MCF 10A (cell line): Measurements from ENCODE around the gene PRKAR1B. TPM values are rescaled to one million over a fixed set of nuclear protein-coding genes. Genes with fewer than 3 reads are reported as not detected.

Experiments used
- BruUV-seq: library from RNA; stranded (reverse); fragments of 400-500 nt; replicated peaks from 2 replicates; lab custom pipeline; 2021; lab: Mats Ljungman, UMichigan
- CTCF ChIA-PET: fragments of 300-600 bp; sonication (Branson Sonifier 250); formaldehyde crosslinking; extraction: SDS; loops from one replicate; lab custom pipeline; 2021; ENCODE audit warnings: antibody characterized with exemption, inconsistent platforms; lab: Yijun Ruan, JAX
- POLR2A ChIA-PET: fragments of 300-600, 350-650 bp; sonication (Branson Sonifier 250); formaldehyde crosslinking; extraction: SDS; loops from one replicate; lab custom pipeline; 2020; ENCODE audit warnings: antibody characterized with exemption, inconsistent platforms; lab: Yijun Ruan, JAX
- DNase-seq: peaks from one replicate; pipeline ENCODE4 v3.0.0-alpha.2; 2018; ENCODE audit not compliant: unreplicated experiment
- H3K27ac Mint-ChIP-seq: one replicate; pipeline ENCODE4 v1.8.0; 2022; ENCODE audit warnings: mild to moderate bottlenecking, low read depth, mixed read lengths; ENCODE audit not compliant: unreplicated experiment
- H3K27me3 Mint-ChIP-seq: one replicate; pipeline ENCODE4 v1.8.0; 2022; ENCODE audit warnings: mixed read lengths; ENCODE audit not compliant: insufficient read depth, unreplicated experiment
- H3K36me3 Mint-ChIP-seq: one replicate; pipeline ENCODE4 v1.8.0; 2022; ENCODE audit warnings: mild to moderate bottlenecking, moderate library complexity, mixed read lengths; ENCODE audit not compliant: insufficient read depth, unreplicated experiment
- H3K4me1 Mint-ChIP-seq: one replicate; pipeline ENCODE4 v1.8.0; 2022; ENCODE audit warnings: mixed read lengths; ENCODE audit not compliant: insufficient read depth, unreplicated experiment
- H3K4me3 Mint-ChIP-seq: one replicate; pipeline ENCODE4 v1.8.0; 2022; ENCODE audit warnings: mild to moderate bottlenecking, moderate library complexity, mixed read lengths; ENCODE audit not compliant: unreplicated experiment
- H3K9me3 Mint-ChIP-seq: one replicate; pipeline ENCODE4 v1.8.0; 2022; ENCODE audit warnings: mixed read lengths; ENCODE audit not compliant: unreplicated experiment
- intact Hi-C: fragments of 100-400 bp; cut with micrococcal nuclease; formaldehyde crosslinking; loops from 2 replicates; pipeline ENCODE4 v1.14.1; 2022
- total RNA-seq: library from RNA; stranded (reverse); gene quantifications from 2 replicates; pipeline ENCODE4 v1.2.3, GENCODE V29; 2022
- TF ChIP-seq, protein P1 (sequence below): fragments of 200-600 bp; IDR thresholded peaks from one replicate; pipeline ENCODE4 v1.8.0; 2022; ENCODE audit warnings: antibody characterized with exemption, mild to moderate bottlenecking; ENCODE audit not compliant: unreplicated experiment

The PRKAR1B gene
- total RNA-seq, 1 experiment from 2014 or later = 31.5 TPM

DNA sequence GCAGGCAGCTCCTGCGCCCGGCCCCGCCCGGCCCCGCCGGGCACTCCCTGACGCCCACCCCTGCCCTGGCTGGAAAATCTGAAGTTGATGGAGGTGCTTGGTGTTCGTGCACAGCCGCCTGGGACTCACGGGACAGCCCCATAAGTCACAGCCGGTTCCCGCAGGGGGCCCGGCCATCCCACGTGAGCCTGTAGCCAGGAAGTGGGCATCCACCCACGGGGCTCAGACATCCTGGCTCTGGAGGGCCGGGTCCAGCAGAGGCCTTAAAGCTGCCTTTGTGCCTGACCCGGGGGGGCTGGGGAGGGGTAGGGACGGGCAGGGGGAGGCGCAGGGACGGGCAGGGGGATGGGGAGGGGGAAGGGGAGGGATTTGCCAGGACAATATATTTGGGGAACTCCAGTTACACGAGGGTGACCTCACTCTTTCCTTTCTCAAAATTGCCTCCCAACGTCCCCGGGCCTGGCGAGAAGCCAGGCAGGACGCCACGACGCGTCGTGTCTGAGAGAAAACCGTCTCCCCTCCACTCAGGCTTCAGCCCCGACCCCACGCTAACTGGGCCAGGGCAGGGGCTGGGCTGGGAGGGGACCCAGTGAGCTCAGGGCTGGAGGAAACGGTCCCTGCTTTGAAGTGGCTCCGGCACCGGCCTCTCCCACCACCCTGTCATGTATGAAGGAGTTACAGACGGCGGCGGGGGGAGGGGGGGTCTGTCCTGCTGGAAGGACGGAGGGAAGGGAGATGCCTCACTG is 125.3 kb downstream of the PRKAR1B start:
- ChIA-PET CTCF (no interaction called here), POLR2A (no interaction called here)
- Mint-ChIP-seq H3K9me3 (no peaks in the 10 kb centered on the region), H3K4me1 (no peaks in the 10 kb centered on the region), H3K36me3 (peaks cover 20% of the 10 kb centered on the region), H3K4me3 (no peak overlapping the region), H3K27ac (no peak overlapping the region), H3K27me3 (no peaks in the 10 kb centered on the region)
- no TSS peak for BruUV-seq
- TF ChIP-seq, protein P1, sequence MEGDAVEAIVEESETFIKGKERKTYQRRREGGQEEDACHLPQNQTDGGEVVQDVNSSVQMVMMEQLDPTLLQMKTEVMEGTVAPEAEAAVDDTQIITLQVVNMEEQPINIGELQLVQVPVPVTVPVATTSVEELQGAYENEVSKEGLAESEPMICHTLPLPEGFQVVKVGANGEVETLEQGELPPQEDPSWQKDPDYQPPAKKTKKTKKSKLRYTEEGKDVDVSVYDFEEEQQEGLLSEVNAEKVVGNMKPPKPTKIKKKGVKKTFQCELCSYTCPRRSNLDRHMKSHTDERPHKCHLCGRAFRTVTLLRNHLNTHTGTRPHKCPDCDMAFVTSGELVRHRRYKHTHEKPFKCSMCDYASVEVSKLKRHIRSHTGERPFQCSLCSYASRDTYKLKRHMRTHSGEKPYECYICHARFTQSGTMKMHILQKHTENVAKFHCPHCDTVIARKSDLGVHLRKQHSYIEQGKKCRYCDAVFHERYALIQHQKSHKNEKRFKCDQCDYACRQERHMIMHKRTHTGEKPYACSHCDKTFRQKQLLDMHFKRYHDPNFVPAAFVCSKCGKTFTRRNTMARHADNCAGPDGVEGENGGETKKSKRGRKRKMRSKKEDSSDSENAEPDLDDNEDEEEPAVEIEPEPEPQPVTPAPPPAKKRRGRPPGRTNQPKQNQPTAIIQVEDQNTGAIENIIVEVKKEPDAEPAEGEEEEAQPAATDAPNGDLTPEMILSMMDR = no peak
- intact Hi-C loops = no loop called here
- no peak for DNase-seq

DNA sequence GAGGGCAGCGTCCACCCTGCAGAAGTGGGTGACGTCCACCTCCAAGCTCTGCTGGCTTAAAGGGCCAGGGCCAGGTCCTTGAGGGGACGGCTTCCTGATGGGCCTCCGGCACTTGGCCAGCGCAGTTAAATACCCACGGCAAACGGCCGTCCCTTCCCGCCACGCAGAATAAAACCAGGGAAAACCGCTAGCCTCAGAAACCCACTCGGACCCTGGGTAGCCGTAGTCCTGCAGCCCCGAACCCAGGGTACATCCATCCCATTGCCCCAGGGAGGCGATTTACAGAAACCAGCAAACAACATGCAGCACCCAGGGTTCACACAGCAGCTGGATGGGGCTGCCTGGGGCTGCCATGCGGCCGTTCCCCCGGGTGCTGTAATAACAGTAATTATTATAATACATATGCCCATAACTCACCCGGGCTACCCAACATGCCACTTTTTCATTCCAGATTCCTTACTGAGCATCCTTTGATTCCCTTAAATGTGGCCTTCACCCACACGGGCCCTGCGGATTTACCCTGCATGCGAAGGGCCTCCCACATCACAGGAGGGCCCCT is 126.0 kb downstream of the PRKAR1B start:
- CTCF ChIA-PET = no interaction called here
- TF ChIP-seq, protein P1 = no peak
- Mint-ChIP-seq H3K9me3 (no peaks in the 10 kb centered on the region), H3K4me3 (no peak overlapping the region), H3K27me3 (no peaks in the 10 kb centered on the region), H3K27ac (no peak overlapping the region), H3K36me3 (peaks cover 13% of the 10 kb centered on the region), H3K4me1 (no peaks in the 10 kb centered on the region)
- BruUV-seq = no TSS peak
- intact Hi-C loops = no loop called here
- POLR2A ChIA-PET = interaction anchor here (0.9 kb wide), 1 partner anchor 9 kb away, joined by 3 read pairs; no protein-coding TSS in a partner anchor
- DNase-seq = no peak

DNA sequence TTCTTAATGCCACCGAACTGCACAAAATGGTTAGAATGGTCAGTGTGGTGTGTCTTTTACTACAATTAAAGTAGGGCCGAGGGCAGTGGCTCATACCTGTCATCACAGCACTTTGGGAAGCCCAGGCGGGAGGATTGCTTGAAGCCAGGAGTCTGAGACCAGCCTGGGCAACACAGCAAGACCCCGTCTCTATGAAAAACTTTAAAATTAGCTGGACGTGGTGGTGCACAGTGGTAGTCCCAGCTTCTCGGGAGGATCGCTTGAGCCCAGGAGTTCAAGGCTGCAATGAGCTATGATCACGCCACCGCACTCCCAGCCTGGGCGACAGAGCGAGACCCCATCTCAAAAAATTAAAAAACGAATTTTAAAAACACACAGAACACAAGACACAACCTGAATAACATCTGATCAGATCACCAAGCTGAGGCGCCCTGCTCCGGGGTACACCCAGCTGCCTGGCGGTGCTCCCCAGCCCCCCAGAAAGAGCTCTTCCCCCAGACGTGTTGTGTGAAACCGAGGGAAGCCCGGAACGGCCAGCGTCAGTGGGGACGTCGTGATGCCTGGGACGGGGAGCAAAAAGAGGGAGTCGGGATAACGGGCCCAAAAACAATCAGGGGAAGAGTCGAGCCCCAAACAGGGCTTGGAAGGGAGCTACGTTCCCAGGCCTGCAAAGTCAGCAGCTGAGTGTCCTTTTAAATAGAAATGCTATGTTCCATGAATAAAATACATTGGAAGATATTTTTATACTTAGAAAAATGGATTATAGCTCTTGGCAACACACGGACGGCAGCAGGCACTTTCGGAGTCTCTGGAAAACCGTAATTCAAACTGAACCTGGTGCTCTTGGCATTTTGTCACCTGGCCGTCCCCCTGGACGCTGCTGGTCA is 126.7 kb downstream of the PRKAR1B start:
- H3K9me3 Mint-ChIP-seq = no peaks in the 10 kb centered on the region
- DNase-seq = no peak
- peak overlapping the region; percentile 31 for H3K27ac Mint-ChIP-seq
- ChIA-PET CTCF (interaction anchor here (0.6 kb wide), 1 partner anchor 30 kb away, joined by 4 read pairs; no protein-coding TSS in a partner anchor), POLR2A (interaction anchor here (0.9 kb wide), 1 partner anchor 9 kb away, joined by 3 read pairs; no protein-coding TSS in a partner anchor)
- peaks cover 12% of the 10 kb centered on the region for H3K36me3 Mint-ChIP-seq
- TF ChIP-seq, protein P1 = no peak
- H3K4me1 Mint-ChIP-seq = no peaks in the 10 kb centered on the region
- H3K27me3 Mint-ChIP-seq = no peaks in the 10 kb centered on the region
- no TSS peak for BruUV-seq
- no peak overlapping the region for H3K4me3 Mint-ChIP-seq
- intact Hi-C loops = no loop called here

DNA sequence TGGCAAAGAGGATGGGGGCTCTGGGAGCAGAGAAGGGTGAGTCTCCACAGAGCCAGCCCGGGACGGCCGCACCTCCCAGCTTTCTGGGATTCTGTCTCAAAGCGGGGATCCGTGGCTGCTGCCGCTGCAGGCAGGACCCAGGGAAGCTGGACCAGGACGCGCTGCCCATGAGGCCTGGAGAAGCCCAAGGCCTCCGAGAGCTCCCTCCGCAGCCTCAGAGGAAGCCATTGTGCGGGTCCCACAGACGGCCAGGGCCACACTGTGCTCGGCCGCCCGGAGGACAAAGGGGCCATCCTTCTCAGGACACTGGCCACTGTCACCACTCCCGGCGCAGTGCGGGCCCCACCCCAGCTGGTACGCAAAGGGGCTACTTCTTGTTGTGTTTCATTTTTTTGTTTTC is 128.2 kb downstream of the PRKAR1B start:
- Mint-ChIP-seq H3K4me1 (no peaks in the 10 kb centered on the region), H3K4me3 (no peak overlapping the region), H3K36me3 (peaks cover 12% of the 10 kb centered on the region), H3K9me3 (no peaks in the 10 kb centered on the region), H3K27ac (no peak overlapping the region), H3K27me3 (no peaks in the 10 kb centered on the region)
- intact Hi-C loops = no loop called here
- no peak for DNase-seq
- BruUV-seq = no TSS peak
- TF ChIP-seq, protein P1 = no peak
- POLR2A ChIA-PET = no interaction called here
- CTCF ChIA-PET = interaction anchor here (0.6 kb wide), 1 partner anchor 97 kb away, joined by 3 read pairs; no protein-coding TSS in a partner anchor
